Natural killer cell (primary cell): ENCODE results near the gene SMG6. TPM values are rescaled to one million over a fixed set of nuclear protein-coding genes. Genes with fewer than 3 reads are reported as not detected.

ENCODE experiments used
- ATAC-seq, 3 donors: fragments of 150-1000 bp in 2 of 3; fragments of 200-7000 bp in 1 of 3; cut with Tn5 transposase; 1 replicate in 1 of 3; 2 replicates in 2 of 3; pipeline ENCODE4 v1.10.0; 2021; ENCODE audit warnings: mild to moderate bottlenecking in 2 of 3, moderate library complexity in 2 of 3
- DNase-seq, 2 donors: peaks; one replicate each; pipeline versions ENCODE4 v3.0.0 to v3.0.0-alpha.2; 2013 to 2021; ENCODE audit warnings: mixed read lengths in 1 of 2
- H3K27ac ChIP-seq: one replicate; pipeline ENCODE4 v1.5.1; 2013; ENCODE audit warnings: mild to moderate bottlenecking, low read length
- H3K27me3 ChIP-seq: one replicate; pipeline ENCODE4 v1.6.1; 2013; ENCODE audit warnings: low read length; ENCODE audit not compliant: control insufficient read depth, insufficient read depth
- H3K36me3 ChIP-seq: one replicate; pipeline ENCODE4 v1.6.1; 2013; ENCODE audit warnings: low read length; ENCODE audit not compliant: control insufficient read depth, insufficient read depth
- H3K4me1 ChIP-seq: one replicate; pipeline ENCODE4 v1.6.1; 2013; ENCODE audit warnings: low read length; ENCODE audit not compliant: control insufficient read depth, insufficient read depth
- H3K4me3 ChIP-seq: one replicate; pipeline ENCODE4 v1.5.1; 2013; ENCODE audit warnings: low read length
- H3K9me3 ChIP-seq: one replicate; pipeline ENCODE4 v1.6.1; 2013; ENCODE audit warnings: low read length; ENCODE audit not compliant: control insufficient read depth, insufficient read depth
- H3K27ac Mint-ChIP-seq, 2 donors: one replicate each; pipeline ENCODE4 v1.8.0; 2022; ENCODE audit warnings: mild to moderate bottlenecking in 2 of 2, mixed read lengths in 2 of 2, moderate library complexity in 1 of 2
- H3K27me3 Mint-ChIP-seq, 2 donors: one replicate each; pipeline ENCODE4 v1.8.0; 2022; ENCODE audit warnings: low read depth in 2 of 2, mixed read lengths in 2 of 2
- H3K36me3 Mint-ChIP-seq: one replicate; pipeline ENCODE4 v1.8.0; 2022; ENCODE audit warnings: mixed read lengths
- H3K4me1 Mint-ChIP-seq, 2 donors: one replicate each; pipeline ENCODE4 v1.8.0; 2022; ENCODE audit warnings: mixed read lengths in 2 of 2
- H3K4me3 Mint-ChIP-seq: one replicate; pipeline ENCODE4 v1.8.0; 2022; ENCODE audit warnings: mild to moderate bottlenecking, moderate library complexity, mixed read lengths
- H3K9me3 Mint-ChIP-seq, 2 donors: one replicate each; pipeline ENCODE4 v1.8.0; 2022; ENCODE audit warnings: mixed read lengths in 2 of 2
- CTCF ChIP-seq: fragments of 200-600 bp; IDR thresholded peaks from one replicate; pipeline ENCODE4 v1.8.0; 2022; ENCODE audit warnings: antibody characterized with exemption
- WGBS: methylation state at CpG from one replicate; pipeline ENCODE4 v1.1.7; 2013; ENCODE audit warnings: missing lambda C conversion rate; ENCODE audit not compliant: insufficient coverage; 5-methylcytosine and 5-hydroxymethylcytosine counted together
- intact Hi-C: fragments of 100-400 bp; cut with micrococcal nuclease; formaldehyde crosslinking; loops from one replicate; pipeline ENCODE4 v1.14.2; 2022
- total RNA-seq, 4 donors: library from RNA; stranded (reverse); fragments of 120-200 nt in 1 of 4; gene quantifications; one replicate each; pipeline versions ENCODE4 v1.2.3 to v1.2.4, GENCODE V29; 2013 to 2022

The SMG6 gene
- total RNA-seq, 3 donors from 2014 or later (not counting 1 experiment from before 2014, with no cell fraction given): 41.6 to 49.4 (median 48.2) TPM

- H3K9me3 Mint-ChIP-seq: no peaks in the 10 kb centered on the region
- Histone ChIP-seq H3K9me3 (no peaks in the 10 kb centered on the region), H3K36me3 (peaks cover 21% of the 10 kb centered on the region), H3K4me1 (peaks cover 8% of the 10 kb centered on the region), H3K4me3 (no peak overlapping the region), H3K27me3 (no peaks in the 10 kb centered on the region), H3K27ac (no peak overlapping the region)
- no peak for TF ChIP-seq CTCF
- H3K4me3 Mint-ChIP-seq: no peak overlapping the region
- 96% methylated on average over 13 of the region's 13 CpGs for WGBS
- no peak for ATAC-seq
- DNase-seq: no peak
- peaks cover 0 to 12% of the 10 kb centered on the region in 2 donors for H3K4me1 Mint-ChIP-seq
- no peaks in the 10 kb centered on the region for H3K27me3 Mint-ChIP-seq
- peaks cover 17% of the 10 kb centered on the region for H3K36me3 Mint-ChIP-seq
- intact Hi-C loops: no loop called here
- H3K27ac Mint-ChIP-seq: no peak overlapping the region
Measured at GRCh38 chr17:2240541-2240940, 63.0 kb downstream of the SMG6 start.

GRCh38 chr17:2239882-2240430 lies 63.6 kb downstream of the SMG6 start:
- Histone ChIP-seq H3K4me3 (no peak overlapping the region), H3K4me1 (peaks cover 5% of the 10 kb centered on the region), H3K27me3 (no peaks in the 10 kb centered on the region), H3K9me3 (no peaks in the 10 kb centered on the region), H3K36me3 (peaks cover 25% of the 10 kb centered on the region), H3K27ac (peak overlapping the region; percentile 37)
- Mint-ChIP-seq H3K27ac (no peak overlapping the region), H3K4me3 (no peak overlapping the region), H3K36me3 (peaks cover 17% of the 10 kb centered on the region), H3K27me3 (no peaks in the 10 kb centered on the region), H3K9me3 (no peaks in the 10 kb centered on the region), H3K4me1 (peaks cover 0 to 10% of the 10 kb centered on the region in 2 donors)
- intact Hi-C loops: no loop called here
- WGBS: 78% methylated on average over 8 of the region's 10 CpGs
- TF ChIP-seq CTCF: no peak
- DNase-seq (no peak), ATAC-seq (no peak)

GRCh38 chr17:2239170-2239551 lies 64.4 kb downstream of the SMG6 start:
- Mint-ChIP-seq H3K4me1 (peaks cover 0 to 2% of the 10 kb centered on the region in 2 donors), H3K9me3 (no peaks in the 10 kb centered on the region), H3K27ac (no peak overlapping the region), H3K36me3 (peaks cover 17% of the 10 kb centered on the region), H3K27me3 (no peaks in the 10 kb centered on the region), H3K4me3 (no peak overlapping the region)
- H3K27me3 ChIP-seq: no peaks in the 10 kb centered on the region
- DNase-seq: no peak
- H3K4me1 ChIP-seq: no peaks in the 10 kb centered on the region
- H3K4me3 ChIP-seq: no peak overlapping the region
- intact Hi-C loops: no loop called here
- ATAC-seq: no peak
- WGBS: no CpG with 5 or more reads among the region's 2 CpGs
- peaks cover 25% of the 10 kb centered on the region for H3K36me3 ChIP-seq
- TF ChIP-seq CTCF: no peak
- no peak overlapping the region for H3K27ac ChIP-seq
- H3K9me3 ChIP-seq: no peaks in the 10 kb centered on the region
